ENCODE results near the gene TOX2.

The TOX2 gene

DNA sequence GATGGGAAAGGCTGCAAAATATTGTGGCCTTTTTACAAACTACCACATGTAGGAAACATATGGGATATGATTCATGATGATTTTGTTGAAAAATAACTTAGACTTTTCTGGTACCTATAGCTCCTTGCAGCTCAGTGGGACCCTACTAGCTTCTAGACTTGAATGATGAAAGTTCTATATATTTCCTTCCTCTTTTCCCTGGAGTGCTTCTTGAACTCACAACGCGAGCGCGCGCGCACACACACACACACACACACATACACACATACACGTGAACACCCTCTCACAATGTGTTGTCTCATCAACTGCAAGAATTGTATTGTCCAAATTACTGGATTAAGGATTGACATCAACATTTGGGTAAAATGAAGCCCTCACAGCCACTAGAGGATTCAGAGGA lies 61.9 kb downstream of the TOX2 start:
- DNase-seq (ENCODE audit: low read depth) = no peak

DNA sequence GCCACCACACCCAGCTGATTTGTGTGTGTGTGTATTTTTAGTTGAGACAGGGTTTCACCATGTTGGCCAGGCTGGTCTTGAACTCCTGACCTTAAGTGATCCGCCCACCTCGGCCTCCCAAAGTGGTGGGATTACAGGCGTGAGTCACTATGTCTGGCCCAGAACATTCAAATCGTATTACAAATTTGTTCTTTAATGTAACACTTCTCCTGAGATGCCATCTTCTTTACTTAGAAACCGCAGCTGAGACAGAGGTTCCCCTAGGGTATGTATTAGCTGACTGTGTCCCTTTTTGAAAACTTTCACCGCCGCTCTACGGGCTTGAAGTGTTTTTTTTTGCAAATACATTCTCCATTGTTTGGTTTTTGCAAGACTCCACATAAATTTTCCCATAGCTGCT lies 62.6 kb downstream of the TOX2 start:
- no peak for DNase-seq (ENCODE audit: low read depth)

DNA sequence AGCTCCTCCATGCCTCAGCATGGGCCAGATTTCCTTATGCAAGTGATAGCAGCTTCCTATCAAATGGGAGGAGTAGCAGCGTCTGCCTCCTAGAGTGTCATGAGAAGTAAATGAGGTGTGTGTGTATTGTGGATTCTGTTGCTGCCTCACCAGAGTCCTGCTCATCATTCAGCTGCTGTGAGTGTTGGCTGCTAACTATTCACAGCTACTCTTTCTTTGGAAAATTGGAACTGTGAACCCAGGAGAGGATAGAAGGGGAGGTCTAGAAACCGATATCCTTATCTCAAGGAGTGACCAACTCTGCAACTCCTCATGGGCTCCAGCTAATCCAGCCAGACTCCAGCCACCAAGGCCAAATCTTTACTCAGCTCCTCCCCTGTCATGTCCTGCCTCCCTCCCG lies 63.3 kb downstream of the TOX2 start:
- DNase-seq (ENCODE audit: low read depth) = no peak

DNA sequence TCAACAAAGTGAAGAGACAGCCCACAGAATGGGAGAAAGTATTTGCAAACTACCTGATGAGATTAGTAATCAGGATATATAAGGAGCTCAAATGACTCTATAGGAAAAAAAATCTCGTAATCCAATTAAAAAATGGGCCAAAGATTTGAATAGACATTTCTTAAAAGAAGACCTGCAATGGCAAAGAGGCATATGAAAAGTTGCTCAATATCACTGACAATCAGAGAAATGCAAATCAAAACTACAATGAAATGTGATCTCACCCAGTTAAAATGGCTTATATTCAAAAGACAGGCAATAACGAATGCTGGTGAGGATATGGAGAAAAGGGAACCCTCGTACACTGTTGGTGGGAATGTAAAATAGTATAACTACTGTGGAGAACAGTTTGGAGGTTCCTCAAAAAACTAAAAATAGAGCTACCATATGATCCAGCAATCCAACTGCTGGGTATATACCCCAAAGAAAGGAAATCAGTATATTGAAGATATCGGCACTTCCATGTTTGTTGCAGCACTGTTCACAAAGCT lies 65.0 kb downstream of the TOX2 start:
- no peak for DNase-seq (ENCODE audit: low read depth)

DNA sequence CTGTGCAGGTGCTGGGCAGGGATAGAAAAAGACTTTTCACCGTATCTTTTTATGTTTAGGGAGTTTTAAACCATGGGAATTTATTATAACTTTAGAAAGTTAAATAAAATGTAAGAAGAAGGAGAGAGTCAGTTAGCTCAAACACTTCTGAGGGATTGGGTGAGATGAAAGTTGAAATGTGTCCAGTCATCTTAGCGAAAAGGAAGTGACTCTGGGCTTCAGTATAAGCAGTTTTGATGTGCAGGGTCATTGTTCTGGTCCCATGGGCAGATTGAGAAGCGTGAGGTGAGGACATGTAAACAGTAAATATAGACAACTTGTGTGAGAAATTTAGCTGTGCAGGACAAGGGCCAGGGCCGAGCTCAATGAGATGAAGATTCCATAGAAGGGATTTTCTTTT lies 66.9 kb downstream of the TOX2 start:
- DNase-seq (ENCODE audit: low read depth) = no peak

DNA sequence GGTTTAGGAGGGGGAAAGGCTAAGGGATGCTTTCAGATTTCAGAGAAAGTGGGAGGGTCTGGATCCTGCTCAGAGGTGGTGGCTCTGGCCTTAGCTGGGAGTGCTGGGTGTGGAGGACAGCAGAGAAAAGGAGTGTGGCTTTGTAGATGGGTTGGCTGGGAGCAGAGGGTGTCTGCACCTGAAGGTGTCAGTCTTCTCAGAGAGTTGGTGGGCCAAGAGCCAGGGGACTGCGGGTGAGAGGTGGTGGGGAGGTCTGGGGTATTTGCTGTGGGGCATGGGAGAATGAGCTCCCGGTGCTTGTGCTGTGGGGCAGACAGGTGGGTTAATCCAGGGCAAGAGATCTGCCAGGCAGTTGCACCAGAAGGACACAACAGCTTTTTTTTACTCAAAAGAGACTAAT lies 67.4 kb downstream of the TOX2 start:
- DNase-seq (ENCODE audit: low read depth) = no peak

DNA sequence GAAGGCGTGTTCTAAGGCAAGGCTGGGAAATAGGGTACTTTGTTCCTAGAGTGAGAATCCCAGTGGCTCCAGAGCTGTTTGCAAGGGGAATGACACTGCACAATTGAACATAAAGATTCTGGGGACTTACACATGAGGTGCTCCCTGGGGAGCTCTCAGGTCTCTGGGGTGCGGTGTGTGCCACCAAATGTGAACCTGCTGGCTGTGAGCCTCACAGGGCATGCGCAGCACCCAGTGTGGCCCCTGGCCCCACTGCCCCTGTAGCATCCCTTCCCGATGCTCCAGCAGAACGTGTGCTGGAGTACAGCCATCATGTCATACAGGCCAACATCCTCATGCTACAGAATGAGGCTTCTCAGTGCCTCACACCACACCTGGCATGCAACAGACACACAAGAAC lies 68.2 kb downstream of the TOX2 start:
- no peak for DNase-seq (ENCODE audit: low read depth)

DNA sequence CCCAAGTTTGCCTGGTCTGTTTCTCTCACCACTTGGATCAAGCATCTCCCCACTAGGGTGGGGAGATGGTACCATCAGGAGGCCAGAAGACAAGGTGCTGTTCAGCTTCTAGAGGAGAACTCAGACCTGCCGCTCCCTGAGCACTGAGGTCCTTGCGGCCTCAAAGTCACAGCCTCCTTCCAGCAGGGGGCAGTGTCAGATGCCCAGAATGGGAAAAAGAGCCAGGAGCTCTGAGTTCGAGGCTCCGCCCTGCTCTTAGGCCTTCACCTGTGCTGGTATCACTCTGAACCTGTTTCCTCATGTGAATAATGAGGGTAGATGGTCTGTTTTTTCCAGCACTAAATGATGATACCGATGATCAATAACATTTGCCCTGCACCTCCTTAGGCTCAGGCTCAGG lies 68.7 kb downstream of the TOX2 start:
- DNase-seq (ENCODE audit: low read depth) = no peak

DNA sequence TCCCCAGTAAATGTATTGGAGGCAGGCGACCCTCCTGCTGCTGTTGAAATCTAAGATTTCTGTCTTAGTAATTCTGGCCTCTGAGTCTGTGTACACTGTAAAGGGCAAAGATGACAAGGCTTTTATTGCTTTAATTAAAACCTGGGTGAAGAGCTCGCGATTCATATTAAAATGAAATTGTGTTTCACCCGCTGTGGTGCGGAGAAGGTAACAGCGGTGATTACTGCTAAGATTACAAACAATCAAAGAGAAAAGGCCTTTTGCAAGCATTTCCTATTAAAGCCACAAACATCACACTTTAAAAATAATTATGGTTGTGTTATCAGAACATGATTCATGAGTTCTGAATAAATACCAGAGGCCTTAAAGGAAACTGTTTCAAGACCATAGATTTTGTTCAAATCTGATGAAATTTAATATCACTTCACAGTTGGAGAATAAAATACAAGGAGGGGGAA lies 69.3 kb downstream of the TOX2 start:
- DNase-seq (ENCODE audit: low read depth) = no peak

DNA sequence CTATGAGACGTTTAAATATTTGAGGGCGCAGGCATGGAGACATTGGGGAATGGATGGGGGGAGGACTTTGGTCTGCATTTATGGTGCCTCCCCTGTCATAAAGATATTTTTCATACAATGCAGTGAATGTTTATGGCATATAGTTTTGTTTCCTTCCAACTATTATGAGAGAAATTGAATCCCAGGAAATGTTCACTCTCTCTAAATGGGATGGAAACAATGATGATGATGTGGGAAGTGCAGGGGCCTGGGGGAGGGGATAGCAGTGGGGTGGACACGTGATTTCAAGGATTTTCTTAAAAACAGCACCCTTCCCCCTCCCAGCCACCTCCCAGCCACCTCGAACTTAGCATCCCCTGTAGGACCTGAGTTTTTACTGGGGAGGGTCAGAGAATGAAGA lies 69.9 kb downstream of the TOX2 start:
- DNase-seq (ENCODE audit: low read depth) = no peak

DNA sequence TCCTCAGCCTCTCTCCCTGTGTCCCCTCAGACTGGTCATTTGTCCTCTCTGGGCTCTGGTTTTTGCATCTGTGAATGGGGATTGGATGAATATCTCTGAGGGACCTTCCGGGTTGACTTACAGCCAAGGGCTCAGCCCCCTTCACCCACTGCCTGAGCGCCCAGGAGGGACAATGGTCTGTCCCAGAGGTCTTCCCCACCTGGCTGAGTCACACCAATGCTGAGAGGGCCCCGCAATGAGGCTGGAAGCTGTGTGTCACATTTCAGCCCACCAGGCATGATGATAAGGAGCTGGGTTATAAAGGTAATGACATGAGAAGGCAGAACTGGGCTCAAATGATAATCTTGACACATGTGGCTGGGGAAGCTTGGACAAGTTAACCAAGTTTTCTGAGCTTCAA lies 70.5 kb downstream of the TOX2 start:
- no peak for DNase-seq (ENCODE audit: low read depth)

DNA sequence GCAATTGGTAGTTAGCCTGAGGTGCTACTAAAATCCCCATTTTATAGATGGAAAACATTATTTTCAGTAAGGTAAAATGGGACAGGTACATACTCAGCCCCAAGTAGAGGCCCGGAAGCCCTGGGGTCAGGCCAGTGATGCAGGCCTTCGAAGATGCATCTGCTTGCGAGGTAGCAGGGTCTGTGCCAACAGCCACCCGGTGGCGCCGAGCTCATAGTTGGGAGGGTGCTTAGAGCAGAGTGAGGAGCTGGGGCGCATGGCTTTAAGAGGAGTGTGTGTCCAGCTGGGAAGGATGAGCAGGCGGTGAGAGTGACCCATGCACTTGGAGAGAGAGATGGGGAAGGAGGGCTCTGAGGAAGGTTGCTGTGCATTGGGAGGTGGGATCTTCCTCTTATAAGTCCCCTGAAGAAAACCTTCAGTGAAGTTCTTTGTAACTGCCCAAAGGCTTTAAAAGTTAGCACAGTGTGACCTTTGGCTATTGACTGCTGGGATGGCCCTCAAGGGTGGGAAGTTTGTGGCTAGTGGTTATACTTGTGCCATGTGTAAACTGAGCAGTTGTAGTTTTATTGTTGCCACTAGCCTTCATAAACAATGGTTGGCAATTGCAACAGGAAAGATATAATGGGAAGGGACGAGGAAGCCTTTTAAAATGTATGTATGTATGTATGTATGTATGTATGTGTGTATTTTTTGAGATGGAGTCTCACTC lies 71.1 kb downstream of the TOX2 start:
- no peak for DNase-seq (ENCODE audit: low read depth)

DNA sequence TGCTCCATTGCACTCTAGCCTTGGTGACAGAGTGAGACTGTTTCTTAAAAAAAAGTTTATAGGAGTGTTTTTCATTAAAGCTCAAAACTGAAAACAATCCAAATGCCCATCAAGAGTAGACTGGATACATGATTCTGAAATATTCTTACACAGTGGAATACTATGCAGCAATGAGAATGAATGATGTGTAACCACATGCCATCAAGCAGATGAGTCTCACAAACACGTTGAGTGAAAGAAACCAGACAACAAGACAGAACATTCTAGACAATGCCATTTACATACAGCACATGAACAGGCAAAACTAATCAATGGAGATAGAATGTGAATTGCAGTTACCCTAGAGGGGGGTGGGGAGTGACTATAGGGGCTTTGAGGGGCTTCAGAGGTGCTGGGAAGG lies 72.4 kb downstream of the TOX2 start:
- DNase-seq (ENCODE audit: low read depth) = no peak

DNA sequence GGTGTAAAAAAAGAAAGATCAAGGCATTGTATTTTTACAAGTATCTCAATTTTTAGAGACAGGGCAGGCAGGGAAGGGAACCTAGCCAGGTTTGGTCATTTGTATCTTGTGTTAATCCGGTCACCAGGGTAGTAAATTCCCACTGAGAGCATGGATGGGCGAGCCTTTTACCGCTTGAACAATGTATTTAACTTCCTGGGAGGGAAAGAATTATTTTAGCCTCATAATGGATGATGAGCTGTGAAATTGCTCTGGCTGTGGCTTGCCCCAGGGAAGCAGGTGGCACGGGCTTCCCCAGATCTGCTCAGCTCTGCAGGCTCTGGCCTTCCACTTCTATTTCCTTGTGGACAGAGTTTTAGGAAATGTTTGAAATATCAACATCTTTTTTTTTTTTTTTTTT lies 72.9 kb downstream of the TOX2 start:
- DNase-seq (ENCODE audit: low read depth) = no peak

DNA sequence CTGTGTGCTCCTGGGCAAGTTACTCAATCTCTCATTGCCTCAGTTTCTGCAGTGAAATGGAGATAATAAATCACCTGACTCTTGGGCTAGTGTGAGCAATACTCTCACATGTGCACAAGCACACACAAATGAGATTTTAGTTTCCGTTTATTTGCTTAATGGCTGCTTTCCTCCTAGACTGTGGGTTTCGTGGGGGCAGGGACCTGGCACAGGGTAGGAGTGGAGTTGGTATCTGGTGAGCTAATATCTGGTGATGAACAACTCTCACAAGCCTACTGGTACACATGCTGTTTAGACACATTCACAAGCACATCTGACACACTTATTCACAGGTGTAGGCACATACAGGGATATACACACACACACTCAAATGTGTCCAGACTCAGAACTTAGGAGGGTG lies 73.8 kb downstream of the TOX2 start:
- DNase-seq (ENCODE audit: low read depth) = no peak

DNA sequence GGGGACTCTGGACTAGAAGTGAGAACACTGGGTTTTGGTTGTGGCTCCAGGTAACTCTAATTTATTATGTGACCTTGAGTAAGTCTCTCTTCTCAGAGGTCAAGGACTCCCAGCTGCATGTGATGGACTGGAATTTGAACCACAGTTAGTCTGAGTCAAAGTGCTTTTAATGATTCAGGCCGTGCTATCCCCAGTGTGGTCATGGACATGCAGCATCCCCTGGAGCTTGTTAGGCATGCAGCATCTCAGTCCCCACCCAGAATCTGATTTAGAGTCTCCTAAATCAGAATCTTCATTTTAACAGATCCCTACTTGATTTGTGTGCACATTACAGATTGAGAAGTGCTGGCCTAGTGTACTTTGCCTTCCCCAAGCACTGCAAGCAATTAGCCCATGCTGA lies 74.2 kb downstream of the TOX2 start:
- DNase-seq (ENCODE audit: low read depth) = no peak

DNA sequence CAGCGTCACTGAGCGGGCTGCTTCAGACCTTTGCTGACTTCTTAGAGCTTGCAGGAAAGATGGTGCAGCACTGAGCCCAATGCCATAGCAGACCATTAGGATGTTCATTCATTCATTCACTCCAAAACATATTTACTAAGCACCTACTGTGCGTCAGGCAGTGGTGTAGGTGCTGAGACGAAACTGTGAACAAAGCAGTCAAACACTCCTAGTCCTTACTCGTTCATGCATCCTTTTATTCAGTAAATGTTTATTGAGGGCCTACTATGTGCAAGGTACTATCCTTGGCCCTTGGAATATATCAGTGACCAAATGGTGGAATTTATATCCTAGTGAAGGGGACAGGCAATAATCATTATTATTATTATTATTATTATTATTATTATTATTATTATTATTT lies 76.6 kb downstream of the TOX2 start:
- no peak for DNase-seq (ENCODE audit: low read depth)

DNA sequence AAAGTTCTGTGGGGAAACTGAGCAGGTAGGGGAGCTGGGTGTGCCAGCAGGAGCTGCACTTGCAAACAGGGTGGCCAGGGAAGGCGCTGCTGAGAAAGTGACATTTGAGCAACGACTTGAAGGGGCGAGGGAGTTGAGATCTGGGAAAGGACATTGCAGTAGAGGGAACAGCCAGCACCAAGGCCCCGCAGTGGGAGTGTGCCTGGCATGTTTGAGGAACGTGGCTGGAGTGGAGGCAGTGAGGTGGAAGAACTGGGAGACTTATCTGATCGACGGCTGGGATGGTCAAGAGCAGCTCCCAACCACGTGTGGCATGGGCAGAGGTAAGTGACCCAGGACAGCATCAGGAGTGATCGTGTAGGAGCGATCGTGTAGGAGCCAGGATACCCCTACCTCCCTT lies 77.3 kb downstream of the TOX2 start:
- DNase-seq (ENCODE audit: low read depth) = no peak

DNA sequence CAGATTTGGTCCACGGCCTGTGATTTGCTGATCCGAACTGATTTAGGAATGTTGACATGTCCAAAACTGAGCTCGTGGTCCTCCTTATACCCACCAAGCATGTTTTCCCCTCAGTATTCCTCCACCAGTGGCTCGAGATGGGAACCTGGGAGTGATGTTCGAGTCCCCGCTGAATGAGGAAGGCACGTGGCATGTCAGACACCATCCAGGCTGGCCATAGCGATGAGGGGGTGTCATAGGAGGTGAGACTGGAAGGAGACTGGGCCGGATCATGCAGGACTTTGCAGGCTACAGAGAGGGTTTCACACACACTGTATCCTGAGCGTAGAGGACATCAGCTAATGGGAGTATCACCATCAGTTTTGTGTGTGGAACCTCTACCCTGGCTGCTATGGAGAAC lies 78.2 kb downstream of the TOX2 start:
- no peak for DNase-seq (ENCODE audit: low read depth)

DNA sequence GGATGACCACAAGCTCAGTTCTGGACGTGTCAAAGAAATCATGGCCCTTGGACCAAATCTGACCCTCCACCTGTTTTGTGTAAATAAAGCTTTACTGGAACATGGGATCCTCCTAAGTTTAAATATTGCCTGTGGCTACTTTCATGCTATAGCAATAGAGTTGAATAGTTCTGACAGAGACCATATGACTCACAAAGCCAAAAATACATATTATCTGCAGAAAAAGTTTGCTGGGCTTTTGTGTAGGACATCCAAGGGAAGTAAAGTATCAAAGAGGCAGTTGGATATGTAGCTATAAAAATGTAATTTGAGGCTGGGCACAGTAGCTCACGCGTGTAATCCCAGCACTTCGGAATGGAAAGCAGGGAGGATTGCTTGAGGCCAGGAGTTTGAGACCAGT lies 78.9 kb downstream of the TOX2 start:
- no peak for DNase-seq (ENCODE audit: low read depth)

DNA sequence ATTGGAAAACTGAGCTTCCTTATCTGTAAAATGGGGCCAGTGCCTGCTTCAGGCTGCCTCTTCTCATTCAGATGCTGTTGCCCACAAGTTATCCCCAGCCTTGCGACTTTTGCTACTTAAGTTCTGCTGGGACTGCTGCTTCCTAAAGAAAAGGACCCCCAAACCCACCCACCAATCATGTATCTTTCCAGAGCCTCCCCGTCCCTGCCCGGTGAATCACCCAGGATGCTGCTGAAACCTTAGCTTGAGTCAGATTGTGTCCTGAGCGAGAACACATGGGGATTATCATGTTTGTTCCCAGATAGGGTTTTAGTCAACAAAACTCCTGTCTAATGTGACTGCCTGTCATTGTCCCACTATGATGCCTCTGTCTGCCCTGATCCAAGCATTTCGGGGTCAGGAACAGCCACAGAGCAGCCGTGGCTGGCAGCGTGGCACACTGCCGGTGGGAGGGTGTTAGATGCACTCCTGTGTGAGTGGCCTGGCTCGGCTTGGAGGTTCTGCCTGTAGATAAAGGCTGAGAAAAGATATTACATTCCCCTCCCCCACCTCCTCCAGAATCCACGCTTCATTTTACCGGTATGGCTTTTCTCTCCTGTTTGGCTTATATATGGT lies 79.9 kb downstream of the TOX2 start:
- DNase-seq (ENCODE audit: low read depth) = no peak

DNA sequence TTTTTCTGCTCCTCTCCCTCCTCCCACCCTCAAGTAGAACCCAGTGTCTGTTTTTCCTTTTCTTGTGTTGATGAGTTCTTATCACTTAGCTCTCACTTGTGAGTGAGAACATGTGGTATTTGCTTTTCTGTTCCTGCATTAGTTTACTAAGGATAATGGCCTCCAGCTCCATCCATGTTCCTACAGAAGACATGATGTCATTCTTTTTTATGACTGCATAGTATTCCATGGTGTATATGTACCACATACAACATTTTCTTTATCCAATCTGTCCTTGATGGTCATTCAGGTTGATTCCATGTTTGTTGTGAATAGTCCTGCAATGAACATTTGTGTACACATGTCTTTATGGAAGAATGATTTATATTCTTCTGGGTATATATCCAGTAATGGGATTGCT lies 81.0 kb downstream of the TOX2 start:
- no peak for DNase-seq (ENCODE audit: low read depth)

DNA sequence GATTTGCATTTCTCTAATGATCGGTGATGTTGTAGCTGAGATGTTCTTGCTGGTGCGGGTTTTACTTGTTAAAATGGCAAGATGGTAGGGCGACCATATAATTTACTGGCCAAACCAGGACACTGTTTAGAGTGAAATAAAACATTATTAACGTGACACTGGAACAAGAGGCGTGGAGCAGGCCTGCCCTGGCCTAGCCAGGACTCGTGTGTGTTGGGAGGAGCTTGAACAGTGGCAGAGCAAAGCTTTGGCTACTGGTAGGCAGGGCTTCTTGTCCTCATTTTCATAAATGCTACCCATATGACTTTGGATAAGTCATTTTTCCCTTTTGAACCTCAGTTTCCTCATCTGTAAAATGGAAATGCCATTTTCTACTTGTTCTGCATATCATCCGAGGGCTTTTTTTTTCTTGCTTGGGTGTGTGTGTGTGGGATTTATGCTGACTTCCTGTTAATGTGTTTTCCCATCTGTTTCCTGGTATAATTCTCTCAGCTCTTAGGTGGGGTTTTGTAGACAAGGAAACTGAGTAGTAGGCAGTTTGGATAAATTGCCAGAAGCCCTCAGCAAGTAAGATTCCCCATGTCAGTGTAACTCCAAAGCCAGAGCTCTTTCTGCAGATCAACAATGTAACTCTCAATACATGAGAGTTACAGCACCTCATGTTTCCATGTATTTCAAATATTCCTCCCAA lies 81.7 kb downstream of the TOX2 start:
- DNase-seq (ENCODE audit: low read depth) = no peak
